Activated naive CD4-positive, alpha-beta T cell treated with Interleukin-2 at 50 U/mL for 16 hours (primary cell): ENCODE data around the gene ZNF417.
A peak's percentile ranks its signal among the peaks of the same experiment; 100 is the strongest.
"Not testable (repeated sequence)": the region's sequence is repeated elsewhere in the genome, so short reads cannot be mapped to it uniquely, and the experiment has no call there.

Experiments used
- DNase-seq: peaks from one replicate; pipeline ENCODE4 v3.0.0-alpha.2; 2020

The ZNF417 gene

GRCh38 chr19:57916168-57916995, at the start of gene ZNF417:
Gene ZNF417, minus strand, starts transcription at chr19:57916592. Its CDS starts 181 bp downstream, at chr19:57916411.
- peak; percentile 85 for DNase-seq

- no peak for DNase-seq
Observed at GRCh38 chr19:57964761-57965160, 48.4 kb upstream of the ZNF417 start.

DNA sequence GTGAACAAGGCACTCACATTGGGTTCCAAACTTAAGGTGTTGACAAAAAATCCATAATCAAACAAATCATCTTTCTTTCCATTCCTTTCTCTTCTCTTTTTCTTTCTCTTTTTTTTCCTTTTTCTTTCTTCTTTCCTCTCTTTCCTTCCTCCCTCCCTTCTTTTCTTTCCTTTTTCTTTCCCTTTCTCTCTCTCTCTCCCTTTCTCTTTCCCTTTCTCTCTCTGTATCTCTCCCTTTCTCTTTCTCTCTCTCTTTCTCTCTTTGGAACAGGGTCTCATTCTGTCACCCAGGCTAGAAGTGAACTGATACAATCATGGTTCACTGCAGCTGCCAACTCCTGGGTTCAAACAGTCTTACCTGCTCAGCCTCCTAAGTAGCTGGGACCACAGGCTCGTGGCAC, 45.4 kb upstream of the ZNF417 start:
- DNase-seq: no peak

DNA sequence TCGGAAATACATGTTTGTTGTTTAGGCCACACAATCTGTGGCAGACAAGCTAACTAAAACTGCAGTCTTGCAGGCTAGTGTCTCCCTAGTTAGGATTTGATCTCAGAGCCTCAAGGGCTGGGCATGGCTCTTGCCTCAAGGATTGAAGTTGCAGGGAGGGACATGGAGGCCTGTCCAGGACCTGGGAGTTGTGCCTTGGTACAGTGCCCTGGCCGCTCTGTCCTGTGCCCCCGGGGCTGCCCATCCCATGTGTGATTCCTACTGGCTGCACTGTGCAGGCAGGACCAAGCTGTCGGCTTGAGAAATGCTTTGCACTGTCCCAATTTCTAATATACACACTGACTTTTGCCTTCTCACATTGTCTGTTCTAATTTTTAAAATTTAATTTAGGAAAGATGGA, 38.6 kb upstream of the ZNF417 start:
- no peak for DNase-seq

DNA sequence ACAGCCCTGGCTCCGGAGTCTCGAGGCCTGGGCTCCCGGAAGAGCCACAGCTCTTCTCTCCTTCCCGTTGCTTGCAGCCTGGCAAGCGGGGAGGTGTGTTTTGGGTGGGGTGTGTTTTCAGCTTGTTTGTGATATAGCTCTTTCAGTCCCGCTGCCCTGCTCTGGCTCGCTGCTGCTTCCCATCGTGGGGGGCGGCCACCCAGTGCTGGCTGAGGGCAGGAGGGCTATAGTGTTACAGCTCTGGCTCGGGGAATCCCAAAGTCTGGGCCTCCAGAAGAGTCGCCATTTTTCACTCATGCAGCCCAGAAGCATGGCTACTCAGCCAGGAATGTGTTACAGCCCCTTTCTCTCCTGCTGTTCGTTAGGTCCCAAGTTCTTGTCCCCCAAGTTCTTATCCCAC, 33.3 kb upstream of the ZNF417 start:
- DNase-seq: no peak

- DNase-seq: no peak
Observed at GRCh38 chr19:57949296-57949695, 32.9 kb upstream of the ZNF417 start.

DNA sequence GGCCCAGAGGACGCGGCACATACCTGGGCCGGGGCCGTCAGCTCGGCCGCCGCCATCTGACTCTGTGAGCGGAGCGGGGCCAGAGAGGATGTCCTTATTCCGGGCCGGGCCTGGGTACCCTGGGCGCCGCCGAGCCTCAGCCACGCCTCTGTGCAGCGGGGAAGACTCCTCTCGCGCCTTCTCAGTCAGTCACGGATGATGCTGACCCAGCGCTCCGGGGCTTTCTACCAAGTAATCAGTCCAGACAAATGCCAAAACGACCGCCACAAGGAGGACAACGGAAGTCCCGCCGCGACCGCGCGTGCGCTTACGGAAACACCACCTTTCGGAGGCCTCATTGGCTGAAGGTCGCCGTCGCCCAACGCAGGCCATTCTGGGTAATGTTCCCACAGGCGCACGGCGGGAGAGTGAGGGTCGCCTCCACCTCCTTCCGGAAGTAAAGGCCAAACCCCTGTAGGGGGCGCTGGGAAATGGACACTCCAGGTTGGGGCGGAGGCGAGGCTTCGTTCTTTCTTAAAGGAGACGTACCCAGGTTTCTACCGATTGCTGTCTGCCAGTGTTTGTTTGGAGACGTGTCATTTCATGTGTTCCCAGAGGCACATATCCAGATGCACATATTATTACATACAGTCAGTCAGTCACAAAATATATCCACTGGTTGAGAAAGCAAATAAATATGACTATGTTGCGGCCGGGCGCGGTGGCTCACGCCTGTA, 31.2 kb upstream of the ZNF417 start, which contains the start of gene ZNF256:
Gene ZNF256 (minus strand): TSS at position 288 of the 716 bp plus-strand sequence. CDS start 232 bp downstream, at position 56.
- peak; percentile 94 for DNase-seq

DNA sequence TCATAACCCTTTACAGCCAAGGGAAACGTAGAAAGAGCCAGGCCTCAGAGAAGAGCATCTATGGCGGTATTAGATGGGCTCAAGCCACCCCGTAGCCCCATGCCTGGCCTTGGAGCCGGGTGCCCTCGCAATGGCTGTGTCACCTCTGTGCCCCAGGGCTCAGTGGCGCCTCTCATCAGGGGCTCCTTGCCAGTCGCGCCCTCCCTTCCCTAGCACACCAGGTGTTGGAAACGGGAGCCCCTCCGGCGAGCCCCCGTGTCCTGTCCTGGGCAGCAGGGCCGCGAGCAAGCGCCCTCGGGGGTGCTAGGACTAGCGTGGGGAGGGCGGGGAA, 30.7 kb upstream of the ZNF417 start:
- DNase-seq: no peak

DNA sequence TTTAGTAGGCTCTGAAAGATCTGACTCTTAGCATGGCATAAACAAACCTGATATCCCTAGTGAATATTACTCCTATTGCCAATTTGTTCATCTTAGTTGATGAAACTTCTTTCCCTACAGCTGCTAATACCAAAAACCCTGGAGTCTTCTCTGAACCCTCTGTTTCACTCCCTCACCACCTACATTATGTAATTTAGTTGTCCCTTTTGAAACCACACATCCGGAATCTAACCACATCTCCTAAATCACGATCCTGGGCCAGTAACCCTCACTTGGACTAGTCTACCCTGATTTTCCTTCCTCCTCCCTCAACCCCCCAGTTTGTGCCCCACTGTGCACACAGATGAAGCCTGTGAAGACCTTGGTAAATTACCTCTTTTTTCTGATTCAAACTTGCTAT, 29.9 kb upstream of the ZNF417 start:
- no peak for DNase-seq

- DNase-seq: no peak
Observed at GRCh38 chr19:57941593-57941992, 25.2 kb upstream of the ZNF417 start.

DNA sequence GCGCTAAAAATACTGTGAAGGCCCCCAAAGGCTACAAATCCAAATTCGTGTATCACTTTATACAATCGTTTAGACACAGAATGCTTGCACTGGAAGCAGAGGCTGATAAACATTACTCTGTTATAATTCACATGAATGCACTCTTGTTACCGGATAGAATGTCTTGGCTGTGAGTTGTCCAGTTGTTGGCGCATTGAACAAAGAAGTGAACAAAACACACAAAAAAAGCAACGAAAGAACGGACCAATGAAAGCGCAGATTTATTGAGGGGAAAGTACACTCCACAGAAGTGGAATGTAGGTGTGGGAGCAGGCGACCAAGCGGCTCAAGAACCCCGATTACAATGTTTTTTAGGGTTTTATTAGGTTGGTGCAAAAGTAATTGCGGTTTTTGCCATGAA, 19.3 kb upstream of the ZNF417 start:
- DNase-seq: no peak

DNA sequence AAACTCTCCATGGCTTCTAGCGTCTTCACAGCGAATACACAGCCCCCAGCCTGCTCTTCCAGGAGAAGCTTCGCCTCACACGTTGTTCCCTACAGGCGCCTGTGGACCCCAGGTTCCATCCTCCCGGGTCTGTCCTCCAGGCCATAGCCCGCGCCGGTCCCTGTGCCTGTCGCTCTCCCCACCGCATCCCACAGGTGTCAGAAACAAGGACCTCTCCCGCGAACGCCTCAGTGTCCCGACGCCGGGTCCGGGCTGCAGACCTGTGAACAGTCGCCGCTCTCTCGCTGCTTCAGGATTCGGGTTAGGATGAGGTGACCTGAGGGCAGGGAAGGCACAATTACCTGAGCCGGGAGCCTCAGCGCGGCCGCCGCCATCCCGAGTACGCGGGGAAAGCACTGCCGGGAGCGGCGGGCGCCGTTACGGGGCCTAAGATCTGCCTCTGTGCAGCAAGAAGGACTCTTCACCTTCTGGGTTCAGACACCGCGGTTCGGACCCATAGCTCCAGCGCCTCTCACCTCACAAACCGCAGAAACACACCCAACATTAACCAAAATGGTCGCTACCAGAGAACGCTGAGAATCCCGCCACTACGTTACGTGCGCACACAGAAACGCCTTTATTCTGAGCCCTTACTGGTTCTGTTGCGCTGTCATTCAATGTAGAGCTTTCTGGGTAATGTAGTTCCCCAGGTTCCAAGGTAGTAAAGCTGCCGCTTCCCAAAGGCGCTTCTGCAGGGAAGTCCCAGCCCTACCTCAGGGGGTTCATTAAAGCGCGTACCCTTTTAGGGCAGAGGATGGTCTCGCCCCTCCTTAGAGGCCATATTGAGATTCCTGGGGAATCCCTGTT, 18.7 kb upstream of the ZNF417 start, which contains the start of gene ZNF418:
Gene ZNF418 (minus strand): TSS at position 583 of the 846 bp plus-strand sequence. CDS start 1,580 bp downstream, outside the sequence.
- peak; percentile 34 for DNase-seq

DNA sequence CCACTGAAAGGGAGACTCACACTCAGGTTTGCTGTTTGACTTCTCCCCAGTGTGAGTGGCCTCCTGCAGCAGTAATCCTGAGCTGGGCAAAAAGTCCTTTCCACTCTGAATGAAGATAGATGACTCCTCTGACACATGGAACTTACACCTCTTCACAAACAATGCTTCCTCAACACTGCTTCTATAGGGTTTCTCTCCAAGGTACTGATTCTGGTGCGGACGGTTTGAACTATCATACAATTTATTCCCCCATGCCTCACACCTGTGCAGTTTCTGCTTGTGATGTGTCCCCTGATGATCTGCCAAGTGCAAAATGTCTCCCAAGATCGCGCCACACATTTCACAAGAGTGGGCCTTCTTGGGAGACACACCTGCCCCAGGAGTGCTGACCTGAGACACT, 11.2 kb upstream of the ZNF417 start:
- DNase-seq: no peak

- no peak for DNase-seq
Observed at GRCh38 chr19:57914531-57914930, 1.9 kb downstream of the ZNF417 start.

DNA sequence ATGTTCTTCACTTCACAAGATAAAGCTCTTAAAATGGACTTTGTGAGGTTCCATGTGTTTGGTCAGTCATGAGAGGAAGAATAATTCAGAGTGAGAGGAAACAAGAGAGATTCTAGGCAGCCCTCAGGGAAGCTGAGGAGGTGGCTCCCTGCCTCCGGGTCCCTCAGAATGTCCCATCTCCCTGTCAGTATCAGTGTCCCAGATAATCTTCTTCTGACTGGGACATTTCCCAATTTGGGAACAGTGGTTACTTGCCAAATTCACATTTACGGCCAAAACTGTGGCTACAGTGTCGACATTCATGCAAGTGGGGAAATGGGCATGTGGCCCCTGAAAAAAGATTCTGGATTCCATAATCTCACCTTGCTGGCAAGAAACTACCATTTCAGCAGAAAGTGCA, 9.0 kb downstream of the ZNF417 start:
- no peak for DNase-seq

DNA sequence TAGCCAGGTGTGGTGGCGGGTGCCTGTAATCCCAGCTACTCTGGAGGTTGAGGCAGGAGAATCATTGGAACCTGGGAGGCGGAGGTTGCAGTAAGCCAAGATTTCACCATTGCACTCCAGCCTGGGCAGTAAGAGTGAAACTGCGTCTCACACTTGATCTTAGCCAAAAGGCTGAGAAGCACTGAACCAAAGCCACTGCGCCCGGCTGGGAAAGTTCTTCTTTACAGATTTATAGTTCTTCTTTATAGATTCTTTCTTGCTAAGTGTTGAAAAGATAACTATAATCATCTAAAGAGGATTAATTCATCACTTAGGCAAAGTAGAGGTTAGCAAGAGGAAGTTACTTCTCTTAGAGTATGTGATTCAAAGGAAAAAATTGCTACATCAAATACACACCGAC, 11.1 kb downstream of the ZNF417 start:
- DNase-seq: no peak

DNA sequence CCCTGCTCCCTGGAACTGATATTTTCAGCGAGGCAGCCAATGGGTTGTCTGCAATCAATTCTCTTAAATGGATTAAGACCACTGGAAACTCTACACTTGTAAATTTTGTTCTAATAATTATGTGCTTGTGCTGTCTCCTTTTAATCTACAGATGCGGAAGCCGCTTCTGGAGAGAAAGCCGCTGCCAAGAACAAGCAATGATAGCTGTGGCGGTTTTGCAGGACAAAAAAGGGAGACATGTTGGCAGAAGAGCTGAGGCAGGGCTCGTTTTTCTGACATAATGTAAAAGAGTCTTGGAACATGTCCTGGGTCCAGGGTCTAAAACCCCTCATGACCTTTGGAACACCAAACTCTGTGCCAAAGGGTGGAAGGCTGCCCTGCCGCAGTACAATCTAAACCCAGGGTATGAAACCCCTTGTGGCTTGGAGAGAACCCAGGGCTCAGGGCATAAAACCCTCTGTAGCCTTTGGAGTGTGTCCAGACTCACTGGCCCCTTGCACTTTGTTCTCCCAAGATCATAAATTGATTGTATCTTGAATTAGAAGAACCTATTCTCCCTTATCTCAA, 12.7 kb downstream of the ZNF417 start:
- DNase-seq: no peak

- DNase-seq: no peak
Observed at GRCh38 chr19:57900311-57900710, 16.1 kb downstream of the ZNF417 start.

DNA sequence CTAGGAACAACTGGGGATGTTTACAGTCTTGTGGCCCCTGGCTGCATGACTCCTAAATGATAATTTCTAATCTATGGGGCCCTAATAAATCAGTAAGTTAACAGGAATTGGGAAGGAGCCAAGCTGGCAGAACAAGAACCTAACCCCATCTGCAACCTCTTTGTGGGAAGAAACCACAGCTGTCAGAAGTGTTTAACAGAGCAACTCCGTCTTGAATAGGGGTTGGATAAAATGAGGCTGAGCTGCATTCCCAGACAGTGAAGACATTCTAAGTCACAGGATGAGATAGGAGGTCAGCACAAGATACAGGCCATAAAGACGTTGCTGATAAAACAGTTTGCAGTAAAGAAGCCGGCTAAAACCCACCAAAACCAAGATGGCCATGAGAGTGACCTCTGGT, 25.7 kb downstream of the ZNF417 start:
- DNase-seq: not testable (repeated sequence)

- DNase-seq: peak; percentile 85
Observed at GRCh38 chr19:57888560-57889231, 27.7 kb downstream of the ZNF417 start, which contains the start of gene ZNF814. Gene ZNF814, minus strand, starts transcription at chr19:57889037. Its CDS starts 235 bp downstream, at chr19:57888802.

- no peak for DNase-seq
Observed at GRCh38 chr19:57888107-57888559, 28.3 kb downstream of the ZNF417 start.
